Measurements from ENCODE around the gene RNF144A.

GRCh38 chr2:6908291-6908690 lies 8.9 kb upstream of the RNF144A start:
- TF ChIP-seq POLR2A (IDR thresholded peaks at IDR 0.05) (no peak), CTCF (IDR thresholded peaks at IDR 0.05) (no peak)
